SU-DHL-6 (cell line): ENCODE measurements around the gene PAN3.

ENCODE experiments used
- H2AFZ ChIP-seq: fragments of 200-600 bp; sonication (generic); 2 replicates; pipeline ENCODE4 v1.6.1; 2014; ENCODE audit warnings: low read depth, mild to moderate bottlenecking, moderate library complexity, mixed read lengths, antibody characterized with exemption, low read length; ENCODE audit not compliant: severe bottlenecking
- H3F3A ChIP-seq: fragments of 200-600 bp; shearing (Covaris generic); 2 replicates; pipeline ENCODE4 v1.6.0; 2016; ENCODE audit warnings: antibody characterized with exemption, mild to moderate bottlenecking; ENCODE audit not compliant: insufficient read depth
- H3K27ac ChIP-seq: fragments of 200-600 bp; sonication (generic); 2 replicates; pipeline ENCODE4 v1.5.1; 2016; ENCODE audit warnings: low read depth, mild to moderate bottlenecking, low read length, moderate library complexity, mixed read lengths
- H3K27me3 ChIP-seq: fragments of 200-600 bp; sonication (generic), shearing (Covaris generic); 2 replicates; pipeline ENCODE4 v1.6.0; 2014; ENCODE audit warnings: mild to moderate bottlenecking, low read length
- H3K36me3 ChIP-seq: fragments of 200-600 bp; sonication (generic); 2 replicates; pipeline ENCODE4 v1.6.1; 2014; ENCODE audit warnings: mild to moderate bottlenecking, low read length, mixed read lengths
- H3K4me2 ChIP-seq: fragments of 300-600, 200-600 bp; shearing (Covaris generic), sonication (generic); 2 replicates; pipeline ENCODE4 v1.6.0; 2014; ENCODE audit warnings: low read length, low read depth, mild to moderate bottlenecking; ENCODE audit not compliant: poor library complexity, severe bottlenecking
- H3K4me3 ChIP-seq: fragments of 200-600 bp; sonication (generic); 2 replicates; pipeline ENCODE4 v1.5.1; 2014; ENCODE audit warnings: antibody characterized with exemption, low read length, mild to moderate bottlenecking, mixed read lengths; ENCODE audit not compliant: insufficient read depth, poor library complexity, severe bottlenecking
- H3K79me2 ChIP-seq: fragments of 200-600 bp; sonication (generic); 2 replicates; pipeline ENCODE4 v1.6.1; 2014; ENCODE audit warnings: mild to moderate bottlenecking, low read length, moderate library complexity; ENCODE audit not compliant: insufficient read depth
- H3K9ac ChIP-seq: fragments of 200-600 bp; sonication (generic); 2 replicates; pipeline ENCODE4 v1.7.0; 2014; ENCODE audit warnings: mild to moderate bottlenecking, low read length
- H3K9me2 ChIP-seq: fragments of 200-600 bp; sonication (generic); replicated peaks from 2 replicates; pipeline ENCODE4 v1.6.1; 2014; ENCODE audit warnings: low read length; ENCODE audit not compliant: insufficient read depth
- H3K9me3 ChIP-seq: fragments of 200-600 bp; sonication (generic); 2 replicates; pipeline ENCODE4 v1.6.1; 2014; ENCODE audit warnings: low read length, mixed read lengths; ENCODE audit not compliant: insufficient read depth
- H4K20me1 ChIP-seq: fragments of 200-600 bp; sonication (generic); 2 replicates; pipeline ENCODE4 v1.6.1; 2014; ENCODE audit warnings: low read depth, mild to moderate bottlenecking, antibody characterized with exemption, low read length, moderate library complexity, mixed read lengths
- CTCF ChIP-seq: fragments of 200-600 bp; sonication (generic); IDR thresholded peaks from one replicate; pipeline ENCODE4 v1.5.1; 2017; ENCODE audit warnings: antibody characterized with exemption, mild to moderate bottlenecking, low read length, moderate library complexity; ENCODE audit not compliant: insufficient read depth, poor library complexity, severe bottlenecking
- EZH2phosphoT487 ChIP-seq: fragments of 200-600 bp; sonication (generic), shearing (Covaris generic); conservative IDR thresholded peaks from 2 replicates; pipeline ENCODE4 v1.6.1; 2018; ENCODE audit warnings: mild to moderate bottlenecking, antibody characterized with exemption, low read length, moderate library complexity, mixed read lengths

PAN3 gene

DNA sequence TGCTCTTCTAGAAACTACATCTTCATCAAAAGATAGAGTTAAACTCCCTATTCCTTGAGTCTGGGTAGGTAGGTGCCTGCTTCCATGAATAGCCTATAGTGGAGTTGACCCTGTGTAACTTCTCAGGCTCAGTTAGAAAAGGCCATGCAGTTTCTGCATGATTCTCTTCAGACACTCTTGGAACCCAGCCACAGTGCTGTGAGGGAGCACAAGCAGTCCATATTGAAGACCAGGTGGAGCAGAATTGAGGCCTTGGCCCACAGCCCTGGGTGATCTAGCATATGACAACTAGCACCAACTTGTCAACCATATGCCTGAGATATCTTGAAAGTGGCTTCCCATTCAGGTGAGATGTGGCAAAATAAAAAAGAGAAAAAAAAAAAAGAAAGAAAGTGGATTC lies 10.3 kb upstream of the PAN3 start:
- Histone ChIP-seq H3K79me2 (no peaks in the 10 kb centered on the region), H3K9ac (no peak overlapping the region), H3K4me3 (no peak overlapping the region), H3K36me3 (no peaks in the 10 kb centered on the region), H3K9me2 (no peaks in the 10 kb centered on the region), H2AFZ (no peak overlapping the region), H4K20me1 (no peaks in the 10 kb centered on the region), H3K27ac (no peak overlapping the region), H3K4me2 (no peak overlapping the region), H3K9me3 (no peaks in the 10 kb centered on the region), H3K27me3 (no peaks in the 10 kb centered on the region), H3F3A (no peaks in the 10 kb centered on the region)
- no peak for TF ChIP-seq EZH2phosphoT487
- no peak for TF ChIP-seq CTCF

GRCh38 chr13:28128926-28129325 lies 9.4 kb upstream of the PAN3 start:
- H3K4me3 ChIP-seq: no peak overlapping the region

GRCh38 chr13:28129911-28130693 lies 8.2 kb upstream of the PAN3 start:
- no peaks in the 10 kb centered on the region for H3K9me2 ChIP-seq
- no peaks in the 10 kb centered on the region for H3K9me3 ChIP-seq
- H4K20me1 ChIP-seq: no peaks in the 10 kb centered on the region
- no peaks in the 10 kb centered on the region for H3K36me3 ChIP-seq
- H3K9ac ChIP-seq: no peak overlapping the region
- no peak overlapping the region for H3K27ac ChIP-seq
- no peaks in the 10 kb centered on the region for H3K79me2 ChIP-seq
- H3F3A ChIP-seq: no peaks in the 10 kb centered on the region
- no peak overlapping the region for H2AFZ ChIP-seq
- H3K4me2 ChIP-seq: no peak overlapping the region
- H3K27me3 ChIP-seq: no peaks in the 10 kb centered on the region
- TF ChIP-seq CTCF (no peak), EZH2phosphoT487 (no peak)
- H3K4me3 ChIP-seq: no peak overlapping the region

More at GRCh38 chr13:28128926-28129325, 9.4 kb upstream of the PAN3 start:
- Histone ChIP-seq H3K27me3 (no peaks in the 10 kb centered on the region), H3K4me2 (no peak overlapping the region), H3K36me3 (no peaks in the 10 kb centered on the region), H3F3A (no peaks in the 10 kb centered on the region), H2AFZ (no peak overlapping the region), H4K20me1 (no peaks in the 10 kb centered on the region), H3K9me3 (no peaks in the 10 kb centered on the region), H3K9me2 (no peaks in the 10 kb centered on the region), H3K27ac (no peak overlapping the region), H3K9ac (no peak overlapping the region), H3K79me2 (no peaks in the 10 kb centered on the region)
- TF ChIP-seq CTCF (no peak), EZH2phosphoT487 (no peak)
